Neuronal stem cell (in vitro differentiated cells): ENCODE measurements around the gene SLC25A3.

Experiments
- DNase-seq: peaks from one replicate; pipeline ENCODE4 v3.0.0-alpha.2; 2013; ENCODE audit warnings: low spot score
- H2AFZ ChIP-seq: one replicate; pipeline ENCODE4 v1.6.1; 2013; ENCODE audit warnings: mild to moderate bottlenecking, low read length, inconsistent platforms
- H2AK5ac ChIP-seq: 2 replicates; pipeline ENCODE4 v1.6.1; 2013; ENCODE audit warnings: low read depth, mild to moderate bottlenecking, inconsistent platforms, low read length, moderate library complexity, mixed read lengths
- H2BK120ac ChIP-seq: 2 replicates; pipeline ENCODE4 v1.6.1; 2013; ENCODE audit warnings: low read depth, mild to moderate bottlenecking, inconsistent platforms, low read length, moderate library complexity, mixed read lengths
- H2BK12ac ChIP-seq: one replicate; pipeline ENCODE4 v1.6.1; 2013; ENCODE audit warnings: low read length, inconsistent platforms
- H2BK15ac ChIP-seq: 2 replicates; pipeline ENCODE4 v1.6.1; 2013; ENCODE audit warnings: mild to moderate bottlenecking, low read length, inconsistent platforms, mixed read lengths
- H2BK5ac ChIP-seq: one replicate; pipeline ENCODE4 v1.6.1; 2013; ENCODE audit warnings: inconsistent platforms, mild to moderate bottlenecking, low read length, moderate library complexity
- H3K14ac ChIP-seq: one replicate; pipeline ENCODE4 v1.6.1; 2013; ENCODE audit warnings: low read length, inconsistent platforms
- H3K18ac ChIP-seq: 2 replicates; pipeline ENCODE4 v1.6.1; 2013; ENCODE audit warnings: low read length, inconsistent platforms
- H3K23ac ChIP-seq: 2 replicates; pipeline ENCODE4 v1.6.1; 2013; ENCODE audit warnings: low read depth, mild to moderate bottlenecking, mixed read lengths, low read length, inconsistent platforms; ENCODE audit not compliant: poor library complexity
- H3K27ac ChIP-seq: replicated peaks from 3 replicates; pipeline ENCODE4 v1.5.1; 2013; ENCODE audit warnings: low read length, inconsistent platforms
- H3K27me3 ChIP-seq, 3 experiments: 2 replicates each; pipeline ENCODE4 v1.6.1; 2013; ENCODE audit warnings: low read length in 3 of 3, mild to moderate bottlenecking in 2 of 3, inconsistent platforms in 1 of 3, low read depth in 1 of 3, mixed read lengths in 1 of 3, moderate library complexity in 1 of 3; ENCODE audit not compliant: control insufficient read depth in 3 of 3, insufficient read depth in 3 of 3
- H3K36me3 ChIP-seq, 2 donors: replicated peaks in 1 of 2; 2 replicates each; pipeline ENCODE4 v1.6.1; 2013; ENCODE audit warnings: low read length in 2 of 2; ENCODE audit not compliant: control insufficient read depth in 2 of 2, insufficient read depth in 2 of 2
- H3K4ac ChIP-seq: 2 replicates; pipeline ENCODE4 v1.6.1; 2013; ENCODE audit warnings: inconsistent platforms, mild to moderate bottlenecking, low read length, moderate library complexity
- H3K4me1 ChIP-seq, 2 donors: 1 replicate in 1 of 2; 2 replicates in 1 of 2; pipeline ENCODE4 v1.6.1; 2013; ENCODE audit warnings: low read length in 2 of 2, low read depth in 1 of 2; ENCODE audit not compliant: control insufficient read depth in 2 of 2, insufficient read depth in 1 of 2
- H3K4me2 ChIP-seq: one replicate; pipeline ENCODE4 v1.6.1; 2013; ENCODE audit warnings: mild to moderate bottlenecking, low read length, inconsistent platforms; ENCODE audit not compliant: insufficient read depth, poor library complexity, severe bottlenecking
- H3K4me3 ChIP-seq, 2 donors: 2 replicates each; pipeline ENCODE4 v1.5.1; 2013; ENCODE audit warnings: low read length in 2 of 2, mild to moderate bottlenecking in 2 of 2, inconsistent platforms in 1 of 2, moderate library complexity in 1 of 2
- H3K79me1 ChIP-seq: one replicate; pipeline ENCODE4 v1.6.1; 2013; ENCODE audit warnings: low read depth, mild to moderate bottlenecking, inconsistent platforms, low read length, moderate library complexity
- H3K9ac ChIP-seq: one replicate; pipeline ENCODE4 v1.6.1; 2013; ENCODE audit warnings: mild to moderate bottlenecking, low read depth, low read length, inconsistent platforms; ENCODE audit not compliant: poor library complexity
- H3K9me3 ChIP-seq, 2 donors: replicated peaks in 1 of 2; 2 replicates each; pipeline versions ENCODE3 to v1.6.1; 2013; ENCODE audit warnings: low read length in 2 of 2, mild to moderate bottlenecking in 2 of 2, inconsistent platforms in 1 of 2, low read depth in 1 of 2, mixed read lengths in 1 of 2, moderate library complexity in 1 of 2; ENCODE audit not compliant: control insufficient read depth in 2 of 2, insufficient read depth in 1 of 2
- H4K8ac ChIP-seq: one replicate; pipeline ENCODE4 v1.6.1; 2013; ENCODE audit warnings: low read depth, mild to moderate bottlenecking, inconsistent platforms, low read length, moderate library complexity
- H4K91ac ChIP-seq: one replicate; pipeline ENCODE4 v1.6.1; 2013; ENCODE audit warnings: low read length, low read depth, mild to moderate bottlenecking, inconsistent platforms; ENCODE audit not compliant: poor library complexity
- WGBS, 2 donors: extraction: QIAGEN DNeasy Blood & Tissue Kit; methylation state at CpG; one replicate each; pipeline ENCODE4 v1.1.7; 2013; ENCODE audit warnings: missing lambda C conversion rate in 2 of 2, mixed read lengths in 1 of 2; ENCODE audit not compliant: insufficient read length in 2 of 2, insufficient replicate concordance in 1 of 2; ENCODE audit errors: extremely low coverage in 2 of 2; 5-methylcytosine and 5-hydroxymethylcytosine counted together

The SLC25A3 gene

DNA sequence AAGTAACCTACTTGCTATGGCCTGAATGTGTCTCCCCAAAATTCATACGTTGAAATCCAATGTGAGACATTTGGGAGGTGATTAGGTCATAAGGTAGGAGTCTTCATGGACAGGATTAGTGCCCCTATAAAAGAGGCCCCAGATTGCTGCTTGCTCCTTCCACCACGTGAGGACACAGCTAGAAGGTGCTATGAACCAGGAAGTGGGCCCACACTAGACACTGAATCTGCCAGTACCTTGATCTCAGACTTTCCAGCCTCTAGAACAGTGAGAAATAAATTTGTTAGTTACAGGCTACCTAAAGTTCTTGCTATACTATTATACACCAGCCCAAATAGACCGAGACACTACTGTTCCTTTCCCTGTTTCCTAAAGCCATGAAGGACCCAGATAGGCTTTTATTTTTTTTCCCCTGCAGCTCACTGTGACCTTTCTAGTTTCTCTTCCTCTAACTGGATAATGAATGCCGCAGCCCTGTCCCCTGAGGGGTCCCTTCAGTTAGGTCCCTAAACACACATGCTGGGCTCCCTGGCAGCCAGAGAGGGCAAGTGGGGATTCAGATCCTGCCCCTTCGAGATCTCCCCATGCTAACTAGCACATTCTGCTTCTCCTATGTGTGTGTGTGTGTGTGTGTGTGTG lies 19.3 kb downstream of the SLC25A3 start:
- Histone ChIP-seq H3K4me3 (no peak overlapping the region), H3K9me3 (no peaks in the 10 kb centered on the region), H4K91ac (no peak overlapping the region), H3K14ac (no peak overlapping the region), H3K9ac (no peak overlapping the region), H2BK15ac (no peak overlapping the region), H2AFZ (no peak overlapping the region), H3K18ac (no peak overlapping the region), H2BK12ac (no peak overlapping the region), H2BK120ac (no peak overlapping the region), H2BK5ac (no peak overlapping the region), H3K4me1 (no peaks in the 10 kb centered on the region), H3K36me3 (peaks cover 0 to 11% of the 10 kb centered on the region in 2 donors), H4K8ac (no peak overlapping the region), H3K4ac (no peak overlapping the region), H3K4me2 (no peak overlapping the region), H3K23ac (no peak overlapping the region), H3K27ac (no peak overlapping the region), H2AK5ac (no peak overlapping the region), H3K27me3 (no peaks in the 10 kb centered on the region), H3K79me1 (no peaks in the 10 kb centered on the region)
- DNase-seq = no peak
- no CpG with 5 or more reads among the region's 5 CpGs for WGBS, 2 donors

DNA sequence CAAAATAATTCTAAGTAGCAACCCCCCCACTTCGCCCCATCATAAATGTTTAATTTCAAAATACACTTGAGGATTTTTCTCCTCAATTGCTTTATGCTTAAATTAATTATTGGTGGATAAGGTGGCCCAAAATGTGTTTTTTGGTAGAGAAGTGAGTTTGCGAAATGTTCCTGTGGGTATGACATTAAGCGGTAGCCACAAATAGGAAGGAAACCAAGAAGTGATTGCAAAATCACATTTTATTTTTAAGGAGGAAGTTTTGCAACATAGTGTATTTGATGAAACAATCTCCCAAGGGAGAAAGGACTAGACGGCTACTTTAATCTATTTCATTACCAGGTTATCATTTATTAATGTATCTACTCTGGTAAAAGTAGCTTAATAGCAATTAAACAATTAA lies 25.5 kb downstream of the SLC25A3 start:
- WGBS, 2 donors = no CpG with 5 or more reads among the region's 4 CpGs
- H3K4me3 ChIP-seq = no peak overlapping the region
- H2BK12ac ChIP-seq = no peak overlapping the region
- H3K79me1 ChIP-seq = no peaks in the 10 kb centered on the region
- H3K14ac ChIP-seq = no peak overlapping the region
- H2AK5ac ChIP-seq = no peak overlapping the region
- no peak overlapping the region for H3K4ac ChIP-seq
- no peak overlapping the region for H2BK15ac ChIP-seq
- H3K4me2 ChIP-seq = no peak overlapping the region
- H3K27me3 ChIP-seq = no peaks in the 10 kb centered on the region
- H2BK120ac ChIP-seq = no peak overlapping the region
- no peak for DNase-seq
- H3K27ac ChIP-seq = no peak overlapping the region
- peaks cover 0 to 7% of the 10 kb centered on the region in 2 donors for H3K36me3 ChIP-seq
- no peak overlapping the region for H3K23ac ChIP-seq
- H2BK5ac ChIP-seq = no peak overlapping the region
- H3K9me3 ChIP-seq = no peaks in the 10 kb centered on the region
- no peak overlapping the region for H3K18ac ChIP-seq
- no peak overlapping the region for H4K8ac ChIP-seq
- no peaks in the 10 kb centered on the region for H3K4me1 ChIP-seq
- no peak overlapping the region for H2AFZ ChIP-seq
- no peak overlapping the region for H3K9ac ChIP-seq
- H4K91ac ChIP-seq = no peak overlapping the region

DNA sequence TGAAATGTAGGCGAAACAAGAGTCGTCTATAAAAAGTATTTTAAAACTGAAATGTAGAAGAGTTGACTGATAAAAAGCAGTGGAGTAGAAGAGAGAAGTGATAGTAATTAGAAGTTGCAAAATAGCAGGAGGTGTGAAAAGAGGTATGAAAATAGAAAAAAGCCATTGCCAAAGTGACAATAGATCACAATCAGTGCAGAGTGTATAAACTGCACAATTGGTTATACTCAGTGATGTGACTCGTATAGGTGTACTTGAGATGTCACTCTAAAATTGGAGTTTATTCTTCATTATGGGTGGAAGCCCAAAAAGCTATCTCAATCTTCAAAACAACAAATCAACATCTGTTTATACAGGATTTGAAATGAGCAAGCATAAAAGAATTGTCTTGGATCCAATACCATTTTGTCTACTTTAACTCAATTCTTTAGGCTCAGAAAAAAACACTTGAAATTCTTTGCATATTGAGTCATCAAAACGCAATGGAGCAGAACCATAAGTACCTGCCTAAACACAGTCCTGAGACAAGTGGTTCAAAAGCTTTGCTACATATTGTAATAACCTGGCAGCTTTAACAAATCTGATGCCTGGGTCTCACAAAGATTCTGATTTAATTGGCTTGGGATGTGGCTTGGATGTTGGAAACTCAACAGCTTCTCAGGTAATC lies 42.3 kb downstream of the SLC25A3 start:
- no peaks in the 10 kb centered on the region for H3K79me1 ChIP-seq
- H4K91ac ChIP-seq = no peak overlapping the region
- H3K27ac ChIP-seq = no peak overlapping the region
- H3K4me3 ChIP-seq = no peak overlapping the region
- H3K18ac ChIP-seq = no peak overlapping the region
- no CpG with 5 or more reads among the region's 4 CpGs for WGBS, 2 donors
- H3K9ac ChIP-seq = no peak overlapping the region
- H3K4me2 ChIP-seq = no peak overlapping the region
- no peaks in the 10 kb centered on the region for H3K9me3 ChIP-seq
- no peak overlapping the region for H3K14ac ChIP-seq
- no peak overlapping the region for H4K8ac ChIP-seq
- H2BK5ac ChIP-seq = no peak overlapping the region
- no peak for DNase-seq
- no peaks in the 10 kb centered on the region for H3K27me3 ChIP-seq
- peaks cover 2 to 66% of the 10 kb centered on the region in 2 donors for H3K36me3 ChIP-seq
- no peak overlapping the region for H3K4ac ChIP-seq
- no peak overlapping the region for H2AK5ac ChIP-seq
- H2BK15ac ChIP-seq = no peak overlapping the region
- no peak overlapping the region for H2AFZ ChIP-seq
- H3K4me1 ChIP-seq = no peaks in the 10 kb centered on the region
- H2BK12ac ChIP-seq = no peak overlapping the region
- H2BK120ac ChIP-seq = no peak overlapping the region
- no peak overlapping the region for H3K23ac ChIP-seq

DNA sequence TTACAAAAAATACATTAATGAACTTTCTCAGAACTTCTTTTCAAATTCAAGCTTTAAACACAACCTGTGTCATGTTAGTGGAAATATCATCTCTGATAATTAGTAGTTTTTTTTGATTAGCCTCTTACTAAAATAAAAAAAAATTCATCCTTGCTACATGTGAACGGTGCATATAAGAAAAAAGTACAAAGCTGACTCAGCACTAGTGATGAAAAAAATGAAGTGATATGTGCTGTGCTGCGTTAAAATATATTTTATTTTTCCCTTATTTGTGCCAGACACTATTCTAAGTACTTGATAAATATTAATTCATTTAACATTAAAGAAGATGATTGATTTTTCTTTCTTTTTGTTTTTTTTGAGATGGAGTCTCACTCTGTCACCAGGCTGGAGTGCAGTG lies 43.6 kb downstream of the SLC25A3 start:
- Histone ChIP-seq H3K36me3 (peaks cover 2 to 74% of the 10 kb centered on the region in 2 donors), H3K4ac (no peak overlapping the region), H2AFZ (no peak overlapping the region), H2BK15ac (no peak overlapping the region), H2BK12ac (no peak overlapping the region), H2BK5ac (no peak overlapping the region), H3K4me1 (no peaks in the 10 kb centered on the region), H2BK120ac (no peak overlapping the region), H3K14ac (no peak overlapping the region), H3K18ac (no peak overlapping the region), H3K4me2 (no peak overlapping the region), H3K27me3 (no peaks in the 10 kb centered on the region), H3K4me3 (no peak overlapping the region), H4K8ac (no peak overlapping the region), H3K27ac (no peak overlapping the region), H3K9ac (no peak overlapping the region), H3K23ac (no peak overlapping the region), H3K79me1 (no peaks in the 10 kb centered on the region), H4K91ac (no peak overlapping the region), H2AK5ac (no peak overlapping the region), H3K9me3 (peaks cover 0 to 5% of the 10 kb centered on the region in 2 donors)
- WGBS, 2 donors = no CpG with 5 or more reads among the region's 2 CpGs
- DNase-seq = no peak
